ENCODE measurements around the gene CACNA1C.

The CACNA1C gene

DNA sequence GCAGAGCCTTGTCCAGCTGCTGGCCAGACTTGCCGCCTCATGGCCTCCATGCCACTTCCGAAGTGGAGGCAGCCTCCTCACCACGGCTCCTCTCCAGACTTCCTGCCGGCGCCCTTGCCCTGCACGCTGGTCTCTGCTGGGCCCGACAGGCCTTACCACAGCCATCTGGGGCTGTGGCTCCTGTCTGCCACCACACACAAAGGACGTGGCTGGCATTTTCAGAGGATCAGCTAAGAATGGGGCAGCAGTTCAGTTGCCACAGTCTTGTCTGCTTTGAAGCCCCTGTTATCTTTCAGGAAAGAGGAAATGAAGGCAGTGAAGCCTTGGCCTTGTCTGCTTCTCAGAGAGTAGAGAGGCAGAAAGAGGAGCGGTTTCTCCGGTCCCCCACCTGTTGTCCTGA lies 564.0 kb downstream of the CACNA1C start:
- H3K27ac ChIP-seq, result no peak overlapping the region
- no peak for DNase-seq
- H3K4me3 ChIP-seq (ENCODE audit: low read depth, low read length), result no peak overlapping the region
- TF ChIP-seq, protein P1, sequence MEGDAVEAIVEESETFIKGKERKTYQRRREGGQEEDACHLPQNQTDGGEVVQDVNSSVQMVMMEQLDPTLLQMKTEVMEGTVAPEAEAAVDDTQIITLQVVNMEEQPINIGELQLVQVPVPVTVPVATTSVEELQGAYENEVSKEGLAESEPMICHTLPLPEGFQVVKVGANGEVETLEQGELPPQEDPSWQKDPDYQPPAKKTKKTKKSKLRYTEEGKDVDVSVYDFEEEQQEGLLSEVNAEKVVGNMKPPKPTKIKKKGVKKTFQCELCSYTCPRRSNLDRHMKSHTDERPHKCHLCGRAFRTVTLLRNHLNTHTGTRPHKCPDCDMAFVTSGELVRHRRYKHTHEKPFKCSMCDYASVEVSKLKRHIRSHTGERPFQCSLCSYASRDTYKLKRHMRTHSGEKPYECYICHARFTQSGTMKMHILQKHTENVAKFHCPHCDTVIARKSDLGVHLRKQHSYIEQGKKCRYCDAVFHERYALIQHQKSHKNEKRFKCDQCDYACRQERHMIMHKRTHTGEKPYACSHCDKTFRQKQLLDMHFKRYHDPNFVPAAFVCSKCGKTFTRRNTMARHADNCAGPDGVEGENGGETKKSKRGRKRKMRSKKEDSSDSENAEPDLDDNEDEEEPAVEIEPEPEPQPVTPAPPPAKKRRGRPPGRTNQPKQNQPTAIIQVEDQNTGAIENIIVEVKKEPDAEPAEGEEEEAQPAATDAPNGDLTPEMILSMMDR (IDR thresholded peaks at IDR 0.05; ENCODE audit: low read depth, low read length), result no peak
- H3K27me3 ChIP-seq (ENCODE audit: insufficient read depth, low read depth, severe bottlenecking), result no peaks in the 10 kb centered on the region
- no peaks in the 10 kb centered on the region for H3K9me3 ChIP-seq (ENCODE audit: severe bottlenecking)
- no peaks in the 10 kb centered on the region for H3K36me3 ChIP-seq

DNA sequence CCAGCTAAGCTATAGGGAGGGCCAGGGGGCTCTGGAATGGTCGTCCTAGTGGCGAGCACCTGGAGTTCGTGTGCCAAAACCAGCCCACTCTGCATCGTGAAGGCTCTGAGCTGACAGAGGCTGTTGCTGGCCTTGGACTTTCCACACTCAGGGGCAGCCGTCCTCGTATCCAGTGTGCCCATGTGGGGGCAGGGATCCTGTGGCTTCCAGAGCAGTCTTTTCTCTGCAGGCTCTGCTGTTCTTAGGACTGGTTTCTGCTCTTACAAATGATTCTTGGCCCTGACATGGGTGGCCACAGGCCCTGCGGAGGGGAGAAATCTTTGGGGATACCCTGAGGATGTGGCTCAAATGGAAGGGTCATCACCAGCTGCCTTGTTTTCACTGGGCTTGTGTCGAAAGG lies 564.6 kb downstream of the CACNA1C start:
- Histone ChIP-seq H3K27ac (no peak overlapping the region), H3K36me3 (no peaks in the 10 kb centered on the region), H3K9me3 (ENCODE audit: severe bottlenecking) (no peaks in the 10 kb centered on the region), H3K4me3 (ENCODE audit: low read depth, low read length) (no peak overlapping the region), H3K27me3 (ENCODE audit: insufficient read depth, low read depth, severe bottlenecking) (no peaks in the 10 kb centered on the region)
- DNase-seq, result no peak
- TF ChIP-seq, protein P1 (IDR thresholded peaks at IDR 0.05; ENCODE audit: low read depth, low read length), result no peak

DNA sequence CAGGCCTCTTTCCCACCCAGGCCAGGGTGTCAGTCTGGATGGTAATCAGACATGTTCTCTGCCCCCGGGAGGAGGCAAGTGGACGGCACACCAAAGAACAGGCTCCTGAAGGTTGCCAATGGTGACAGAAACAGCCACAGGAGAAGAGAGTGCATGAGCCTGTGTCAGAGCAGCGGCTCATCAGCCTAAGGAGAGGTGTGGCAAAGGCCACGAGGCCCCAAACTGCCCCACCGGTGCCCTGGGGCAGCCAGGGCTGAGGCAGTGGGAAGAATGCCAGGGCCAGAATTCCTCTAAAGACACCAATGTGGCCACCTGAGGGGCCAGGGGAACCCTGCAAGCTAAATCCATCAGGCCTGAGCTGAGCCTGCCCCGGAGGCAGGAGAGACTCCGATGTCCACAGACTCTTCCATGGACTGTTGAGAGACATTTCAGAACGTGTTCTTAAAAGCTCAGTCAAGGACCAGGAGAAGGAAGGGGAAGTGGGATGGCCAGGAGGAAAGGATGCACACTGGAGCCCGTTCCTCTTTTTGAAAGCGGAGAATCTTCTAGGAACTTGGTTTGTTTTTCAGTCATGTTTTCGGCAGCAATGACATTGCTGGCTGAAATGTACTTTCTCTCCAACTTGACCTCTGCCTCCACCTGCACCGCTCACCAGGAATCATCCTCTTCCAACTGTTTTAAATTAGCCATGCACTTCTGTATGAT lies 565.7 kb downstream of the CACNA1C start:
- Histone ChIP-seq H3K36me3 (no peaks in the 10 kb centered on the region), H3K9me3 (ENCODE audit: severe bottlenecking) (no peaks in the 10 kb centered on the region), H3K27ac (no peak overlapping the region), H3K4me3 (ENCODE audit: low read depth, low read length) (no peak overlapping the region), H3K27me3 (ENCODE audit: insufficient read depth, low read depth, severe bottlenecking) (no peaks in the 10 kb centered on the region)
- DNase-seq, result no peak
- TF ChIP-seq, protein P1 (IDR thresholded peaks at IDR 0.05; ENCODE audit: low read depth, low read length), result no peak

DNA sequence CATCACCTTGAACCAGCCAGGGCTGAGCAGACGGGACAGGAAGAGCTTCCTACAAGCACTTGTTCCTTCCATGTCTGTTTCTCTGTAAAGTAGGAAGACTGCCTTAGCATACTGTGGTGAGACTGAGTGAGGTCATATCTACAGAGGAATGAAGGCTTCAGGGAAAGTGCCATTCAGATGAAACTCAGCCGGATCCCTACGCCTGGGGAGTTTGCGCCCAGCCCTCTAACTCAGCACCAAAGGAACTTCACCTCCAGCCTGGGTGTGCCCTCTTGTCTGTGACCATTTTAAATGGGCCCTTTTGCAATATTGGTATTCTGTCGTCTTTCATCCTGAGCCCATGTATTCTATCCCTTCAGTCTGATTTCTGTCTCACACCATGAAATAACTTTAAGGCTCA lies 566.3 kb downstream of the CACNA1C start:
- H3K27ac ChIP-seq, result no peak overlapping the region
- no peak overlapping the region for H3K4me3 ChIP-seq (ENCODE audit: low read depth, low read length)
- no peaks in the 10 kb centered on the region for H3K9me3 ChIP-seq (ENCODE audit: severe bottlenecking)
- TF ChIP-seq, protein P1 (IDR thresholded peaks at IDR 0.05; ENCODE audit: low read depth, low read length), result no peak
- H3K27me3 ChIP-seq (ENCODE audit: insufficient read depth, low read depth, severe bottlenecking), result no peaks in the 10 kb centered on the region
- no peak for DNase-seq
- no peaks in the 10 kb centered on the region for H3K36me3 ChIP-seq

DNA sequence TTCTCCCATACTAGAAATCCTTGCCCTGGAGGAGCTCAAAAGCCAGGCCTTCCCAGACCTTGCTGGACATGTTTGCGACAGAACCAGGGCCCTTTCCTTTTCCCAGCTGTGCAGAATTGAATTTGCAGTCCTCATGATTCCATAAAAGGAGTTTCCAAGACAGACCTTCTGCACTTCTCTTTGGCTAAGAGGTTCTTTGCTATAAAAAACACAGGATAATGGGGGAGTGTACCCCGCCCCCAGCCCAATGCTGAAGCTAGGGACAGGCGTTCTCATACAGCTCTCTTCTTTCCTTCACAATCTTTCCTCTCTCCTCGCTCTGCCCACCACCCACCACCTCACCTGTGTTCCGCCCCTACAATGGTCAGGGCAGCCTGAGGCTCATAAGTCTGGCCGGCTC lies 569.7 kb downstream of the CACNA1C start:
- Histone ChIP-seq H3K36me3 (no peaks in the 10 kb centered on the region), H3K4me3 (ENCODE audit: low read depth, low read length) (no peak overlapping the region), H3K9me3 (ENCODE audit: severe bottlenecking) (no peaks in the 10 kb centered on the region), H3K27ac (no peak overlapping the region), H3K27me3 (ENCODE audit: insufficient read depth, low read depth, severe bottlenecking) (no peaks in the 10 kb centered on the region)
- TF ChIP-seq, protein P1 (IDR thresholded peaks at IDR 0.05; ENCODE audit: low read depth, low read length), result no peak
- no peak for DNase-seq

DNA sequence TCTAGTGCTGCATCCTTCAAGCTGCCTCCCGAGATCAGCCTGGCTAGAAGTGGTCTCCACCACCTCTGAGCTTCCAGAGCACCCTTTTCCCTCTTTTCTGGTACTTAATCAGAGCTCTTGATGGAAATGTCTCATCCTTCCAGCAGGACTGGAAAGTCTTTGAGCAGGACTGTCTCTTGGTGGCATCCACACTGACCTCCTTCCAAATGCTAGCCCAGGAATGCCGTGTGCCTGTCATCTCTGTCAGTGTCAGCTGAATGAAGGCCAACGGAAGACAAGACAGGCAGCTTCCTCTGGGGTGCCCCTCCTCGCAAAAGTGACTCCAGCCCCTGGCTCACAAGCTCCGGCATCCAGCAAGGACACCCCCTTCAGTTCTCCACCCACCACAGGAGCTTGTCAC lies 570.7 kb downstream of the CACNA1C start:
- no peak overlapping the region for H3K4me3 ChIP-seq (ENCODE audit: low read depth, low read length)
- no peaks in the 10 kb centered on the region for H3K27me3 ChIP-seq (ENCODE audit: insufficient read depth, low read depth, severe bottlenecking)
- no peak overlapping the region for H3K27ac ChIP-seq
- TF ChIP-seq, protein P1 (IDR thresholded peaks at IDR 0.05; ENCODE audit: low read depth, low read length), result no peak
- H3K9me3 ChIP-seq (ENCODE audit: severe bottlenecking), result no peaks in the 10 kb centered on the region
- no peak for DNase-seq
- no peaks in the 10 kb centered on the region for H3K36me3 ChIP-seq
